Measurements from ENCODE around the gene ANKRD24. TPM values are rescaled to one million over a fixed set of nuclear protein-coding genes. Genes with fewer than 3 reads are reported as not detected.
"Not testable (repeated sequence)": the region's sequence is repeated elsewhere in the genome, so short reads cannot be mapped to it uniquely, and the experiment has no call there.

Gene ANKRD24
- total RNA-seq, 1 experiment from 2014 or later = 1.2 TPM

DNA sequence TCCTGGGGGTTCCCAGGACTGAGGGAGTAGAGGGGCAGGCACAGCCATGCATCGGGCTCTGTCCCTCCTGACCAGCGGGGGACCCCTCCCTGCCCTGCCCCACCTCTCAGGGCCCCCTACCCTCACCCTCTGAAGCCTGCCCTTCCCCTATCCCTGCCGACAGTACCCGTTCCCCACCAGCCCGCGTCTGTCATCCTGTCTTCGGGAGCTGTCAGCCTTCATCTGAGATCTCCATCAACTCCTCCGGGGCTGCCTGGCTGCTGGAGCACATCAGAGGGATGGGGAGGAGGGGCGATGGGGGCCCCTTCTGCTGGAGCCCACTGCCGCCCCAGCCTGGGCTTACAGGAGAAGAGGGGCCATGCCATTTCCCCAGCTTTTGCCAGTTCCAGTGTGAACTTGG, 90.4 kb downstream of the ANKRD24 start:
- Mint-ChIP-seq H3K4me3 (ENCODE audit: unreplicated experiment) (no peak overlapping the region), H3K4me1 (ENCODE audit: insufficient read depth, unreplicated experiment) (no peaks in the 10 kb centered on the region), H3K27me3 (ENCODE audit: insufficient read depth, unreplicated experiment) (no peaks in the 10 kb centered on the region), H3K36me3 (ENCODE audit: insufficient read depth, unreplicated experiment) (peaks cover 23% of the 10 kb centered on the region), H3K27ac (ENCODE audit: low read depth, unreplicated experiment) (no peak overlapping the region), H3K9me3 (ENCODE audit: unreplicated experiment) (no peaks in the 10 kb centered on the region)
- CTCF ChIA-PET = interaction anchor here (0.9 kb wide), 1 partner anchor 85 kb away, joined by 4 read pairs; no protein-coding TSS in a partner anchor
- TF ChIP-seq, protein P1, sequence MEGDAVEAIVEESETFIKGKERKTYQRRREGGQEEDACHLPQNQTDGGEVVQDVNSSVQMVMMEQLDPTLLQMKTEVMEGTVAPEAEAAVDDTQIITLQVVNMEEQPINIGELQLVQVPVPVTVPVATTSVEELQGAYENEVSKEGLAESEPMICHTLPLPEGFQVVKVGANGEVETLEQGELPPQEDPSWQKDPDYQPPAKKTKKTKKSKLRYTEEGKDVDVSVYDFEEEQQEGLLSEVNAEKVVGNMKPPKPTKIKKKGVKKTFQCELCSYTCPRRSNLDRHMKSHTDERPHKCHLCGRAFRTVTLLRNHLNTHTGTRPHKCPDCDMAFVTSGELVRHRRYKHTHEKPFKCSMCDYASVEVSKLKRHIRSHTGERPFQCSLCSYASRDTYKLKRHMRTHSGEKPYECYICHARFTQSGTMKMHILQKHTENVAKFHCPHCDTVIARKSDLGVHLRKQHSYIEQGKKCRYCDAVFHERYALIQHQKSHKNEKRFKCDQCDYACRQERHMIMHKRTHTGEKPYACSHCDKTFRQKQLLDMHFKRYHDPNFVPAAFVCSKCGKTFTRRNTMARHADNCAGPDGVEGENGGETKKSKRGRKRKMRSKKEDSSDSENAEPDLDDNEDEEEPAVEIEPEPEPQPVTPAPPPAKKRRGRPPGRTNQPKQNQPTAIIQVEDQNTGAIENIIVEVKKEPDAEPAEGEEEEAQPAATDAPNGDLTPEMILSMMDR (IDR thresholded peaks at IDR 0.05; ENCODE audit: unreplicated experiment) = no peak
- DNase-seq (ENCODE audit: unreplicated experiment) = no peak
- intact Hi-C loops (cut with micrococcal nuclease) = no loop called here
- BruUV-seq (replicated peaks) = no TSS peak
- POLR2A ChIA-PET = no interaction called here

- POLR2A ChIA-PET = interaction anchor here (0.9 kb wide), 1 partner anchor 127 kb away, joined by 3 read pairs; no protein-coding TSS in a partner anchor
- not testable (repeated sequence) for H3K4me3 Mint-ChIP-seq (ENCODE audit: unreplicated experiment); BruUV-seq (replicated peaks)
These were observed 91.8 kb downstream of the ANKRD24 start for GRCh38 chr19:4274321-4274686.

More at GRCh38 chr19:4274321-4274686, 91.8 kb downstream of the ANKRD24 start:
- H3K27ac Mint-ChIP-seq (ENCODE audit: low read depth, unreplicated experiment); DNase-seq (ENCODE audit: unreplicated experiment); H3K27me3 Mint-ChIP-seq (ENCODE audit: insufficient read depth, unreplicated experiment); intact Hi-C loops (cut with micrococcal nuclease); H3K9me3 Mint-ChIP-seq (ENCODE audit: unreplicated experiment); H3K4me1 Mint-ChIP-seq (ENCODE audit: insufficient read depth, unreplicated experiment): not testable (repeated sequence)
- H3K36me3 Mint-ChIP-seq (ENCODE audit: insufficient read depth, unreplicated experiment) = peaks cover 11% of the 10 kb centered on the region
- CTCF ChIA-PET = interaction anchor here (0.6 to 0.8 kb wide), 3 partner anchors 14 to 133 kb away, joined by 3 to 4 read pairs (median 3); no protein-coding TSS in a partner anchor

Other genes with a start within 250 kb of the ANKRD24 start
- gene NMRK2, start 249.6 kb upstream of the ANKRD24 start, total RNA-seq (2022) = not detected in 2 replicates
- 60.9 and 61.2 TPM in 2 replicates for gene DAPK3, start 211.6 kb upstream of the ANKRD24 start, total RNA-seq (2022)
- 2,296 and 3,126 TPM in 2 replicates for gene EEF2, start 197.2 kb upstream of the ANKRD24 start, total RNA-seq (2022)
- 15.1 and 31.4 TPM in 2 replicates for gene PIAS4, start 175.0 kb upstream of the ANKRD24 start, total RNA-seq (2022)
- gene ZBTB7A, start 115.8 kb upstream of the ANKRD24 start, total RNA-seq (2022) = 32.7 and 35.1 TPM in 2 replicates
- 171 and 230 TPM in 2 replicates for gene MAP2K2, start 58.6 kb upstream of the ANKRD24 start, total RNA-seq (2022)
- gene CREB3L3, start 29.1 kb upstream of the ANKRD24 start, total RNA-seq (2022) = not detected in 2 replicates
- gene SIRT6, start 126 bp upstream of the ANKRD24 start, total RNA-seq (2022) = 33.2 and 43.9 TPM in 2 replicates
- 0.35 and 1.0 TPM in 2 replicates for gene EBI3, start 46.8 kb downstream of the ANKRD24 start, total RNA-seq (2022)
- gene YJU2, start 64.4 kb downstream of the ANKRD24 start, total RNA-seq (2022) = 28.1 and 30.1 TPM in 2 replicates
- not detected in 2 replicates for gene SHD, start 96.6 kb downstream of the ANKRD24 start, total RNA-seq (2022)
- gene TMIGD2, start 119.7 kb downstream of the ANKRD24 start, total RNA-seq (2022) = not detected in 2 replicates
- gene FSD1, start 121.9 kb downstream of the ANKRD24 start, total RNA-seq (2022) = not detected in 2 replicates
- gene STAP2, start 156.1 kb downstream of the ANKRD24 start, total RNA-seq (2022) = 14.8 and 20.3 TPM in 2 replicates
- 2.4 and 7.2 TPM in 2 replicates for gene MPND, start 160.9 kb downstream of the ANKRD24 start, total RNA-seq (2022)
- 94.4 and 106 TPM in 2 replicates for gene SH3GL1, start 217.9 kb downstream of the ANKRD24 start, total RNA-seq (2022)
- gene CHAF1A, start 220.0 kb downstream of the ANKRD24 start, total RNA-seq (2022) = 15.3 and 16.7 TPM in 2 replicates

Data from MCF 10A (cell line).